HG03469 (cell line): ENCODE data around the gene CNN3.
"Not testable (repeated sequence)": the region's sequence is repeated elsewhere in the genome, so short reads cannot be mapped to it uniquely, and the experiment has no call there.

ENCODE experiments used
- ATAC-seq: cut with Tn5 transposase; IDR thresholded peaks from one replicate; pipeline ENCODE4 v1.9.1; 2021; ENCODE audit warnings: mild to moderate bottlenecking, moderate library complexity, moderate number of reproducible peaks; ENCODE audit not compliant: unreplicated experiment

The CNN3 gene

GRCh38 chr1:94949681-94950661, 23.1 kb upstream of the CNN3 start:
- no peak for ATAC-seq

GRCh38 chr1:94947437-94947836, 20.5 kb upstream of the CNN3 start:
- no peak for ATAC-seq

GRCh38 chr1:94946886-94947285, 20.0 kb upstream of the CNN3 start:
- ATAC-seq = no peak

GRCh38 chr1:94942171-94943128, 15.5 kb upstream of the CNN3 start:
- ATAC-seq = no peak

GRCh38 chr1:94941480-94941879, 14.6 kb upstream of the CNN3 start:
- ATAC-seq = not testable (repeated sequence)

- no peak for ATAC-seq
Measured at GRCh38 chr1:94940738-94941137, 13.8 kb upstream of the CNN3 start.

GRCh38 chr1:94937820-94938219, 10.9 kb upstream of the CNN3 start:
- ATAC-seq = no peak

GRCh38 chr1:94936861-94937620, 10.1 kb upstream of the CNN3 start:
- no peak for ATAC-seq

GRCh38 chr1:94935476-94935875, 8.6 kb upstream of the CNN3 start:
- no peak for ATAC-seq

GRCh38 chr1:94935034-94935433, 8.1 kb upstream of the CNN3 start:
- ATAC-seq = no peak

GRCh38 chr1:94934551-94934950, 7.6 kb upstream of the CNN3 start:
- ATAC-seq = no peak

GRCh38 chr1:94931254-94931841, 4.4 kb upstream of the CNN3 start:
- no peak for ATAC-seq

GRCh38 chr1:94929351-94930217, 2.7 kb upstream of the CNN3 start:
- ATAC-seq = no peak

GRCh38 chr1:94928293-94928939, 1.5 kb upstream of the CNN3 start:
- ATAC-seq = no peak

GRCh38 chr1:94927405-94928175, 680 bp upstream of the CNN3 start:
- no peak for ATAC-seq

GRCh38 chr1:94926126-94926914, 590 bp downstream of the CNN3 start:
- no peak for ATAC-seq

- peak; percentile 35 for ATAC-seq
Measured at GRCh38 chr1:94925561-94926125, 1.3 kb downstream of the CNN3 start.
